Ectodermal cell (in vitro differentiated cells): ENCODE measurements around the gene PDE1A.

Experiments
- H3K27ac ChIP-seq: 2 replicates; pipeline ENCODE4 v1.7.0; 2013; ENCODE audit warnings: mild to moderate bottlenecking, low read depth, low read length; ENCODE audit not compliant: insufficient read depth, poor library complexity, severe bottlenecking
- H3K27me3 ChIP-seq: 2 replicates; pipeline ENCODE4 v1.7.0; 2013; ENCODE audit warnings: mild to moderate bottlenecking, low read length; ENCODE audit not compliant: insufficient read depth, control insufficient read depth, poor library complexity, severe bottlenecking
- H3K36me3 ChIP-seq: one replicate; pipeline ENCODE4 v1.7.0; 2013; ENCODE audit warnings: low read length; ENCODE audit not compliant: control insufficient read depth, insufficient read depth
- H3K4me1 ChIP-seq: one replicate; pipeline ENCODE4 v1.7.0; 2013; ENCODE audit warnings: low read length; ENCODE audit not compliant: control insufficient read depth, insufficient read depth
- H3K4me3 ChIP-seq: 2 replicates; pipeline ENCODE4 v1.7.0; 2013; ENCODE audit warnings: low read depth, low read length, control low read depth; ENCODE audit not compliant: insufficient read depth
- H3K9me3 ChIP-seq: 2 replicates; pipeline ENCODE4 v1.7.0; 2013; ENCODE audit warnings: mild to moderate bottlenecking, low read length, moderate library complexity; ENCODE audit not compliant: control insufficient read depth
- WGBS, 2 experiments: methylation state at CpG; one replicate each; pipeline ENCODE4 v1.1.7; 2013; ENCODE audit warnings: missing lambda C conversion rate in 2 of 2; 5-methylcytosine and 5-hydroxymethylcytosine counted together

PDE1A gene

DNA sequence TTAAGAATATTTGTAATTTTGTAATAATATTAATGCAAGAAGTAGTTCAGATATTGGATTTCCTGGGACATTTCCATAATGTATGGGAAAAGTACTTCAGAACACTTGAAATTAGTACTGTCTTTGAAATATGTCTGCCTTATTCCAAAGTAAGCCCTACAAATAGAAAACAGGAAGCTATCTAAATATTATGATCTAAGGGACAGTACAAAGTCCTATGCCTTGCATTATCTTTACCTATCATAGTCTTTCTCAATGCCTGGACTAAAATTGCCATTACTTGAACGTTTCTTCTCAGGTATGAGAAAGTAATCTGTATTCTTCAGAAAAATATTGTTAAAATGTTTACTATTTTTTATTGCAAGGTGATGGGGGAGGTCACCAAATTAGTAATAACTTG, 328.2 kb downstream of the PDE1A start:
- H3K27me3 ChIP-seq, result no peaks in the 10 kb centered on the region
- H3K4me3 ChIP-seq, result no peak overlapping the region
- H3K9me3 ChIP-seq, result no peaks in the 10 kb centered on the region
- 92% methylated on average over 1 of the region's 1 CpG; no CpG with 5 or more reads in 1 of the 2 experiments for WGBS, 2 experiments
- H3K4me1 ChIP-seq, result peaks cover 2% of the 10 kb centered on the region
- no peak overlapping the region for H3K27ac ChIP-seq
- H3K36me3 ChIP-seq, result no peaks in the 10 kb centered on the region

DNA sequence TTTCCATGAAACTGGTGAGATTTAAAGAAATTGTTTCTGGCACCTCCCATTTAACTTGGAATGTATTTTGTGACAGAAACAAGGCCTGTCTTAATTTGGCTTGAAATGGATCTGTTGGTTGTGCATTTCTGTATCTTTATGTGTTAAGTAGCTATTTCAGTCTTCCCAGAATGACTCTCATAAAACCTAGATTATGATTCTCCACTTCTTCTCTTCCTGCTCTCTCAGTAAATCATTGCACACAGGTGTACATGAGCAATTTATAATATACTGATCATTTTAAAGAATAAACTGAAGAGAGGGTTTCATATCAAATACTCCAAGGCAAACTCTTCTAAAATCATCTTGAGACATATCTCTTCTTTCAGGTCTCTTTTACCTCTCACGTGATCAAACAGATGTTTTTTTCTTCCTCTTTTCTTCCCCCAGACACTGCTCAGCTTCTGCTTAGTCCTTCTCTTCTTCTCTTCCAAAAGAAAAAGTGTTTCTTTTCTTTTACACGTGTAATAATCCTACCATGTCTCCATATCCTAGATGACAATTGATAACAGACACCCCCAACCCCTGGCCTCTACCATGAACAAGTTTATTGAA, 329.2 kb downstream of the PDE1A start:
- Histone ChIP-seq H3K36me3 (no peaks in the 10 kb centered on the region), H3K27ac (no peak overlapping the region), H3K27me3 (no peaks in the 10 kb centered on the region), H3K4me1 (no peaks in the 10 kb centered on the region), H3K4me3 (no peak overlapping the region), H3K9me3 (no peaks in the 10 kb centered on the region)
- 85 to 93% methylated on average over 2 of the region's 2 CpGs for WGBS, 2 experiments

DNA sequence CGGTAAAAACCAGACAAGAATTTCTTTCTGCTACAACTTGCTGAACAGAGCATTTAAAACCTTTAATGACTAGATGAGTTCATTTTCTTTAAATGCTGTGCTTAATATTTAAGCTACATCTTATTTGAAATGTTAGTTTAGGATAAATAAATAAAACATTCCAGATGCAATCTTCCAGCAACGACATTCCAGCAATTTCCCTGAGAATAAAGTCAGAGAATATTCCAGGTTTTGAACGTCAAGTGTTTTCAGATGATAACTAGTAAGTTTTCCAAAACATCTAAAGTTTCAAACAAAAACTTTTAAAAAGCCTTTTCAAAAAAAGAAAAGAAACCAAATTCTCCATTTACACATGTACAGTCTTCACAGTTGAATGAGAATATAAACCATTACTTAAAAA, 336.4 kb downstream of the PDE1A start:
- no peaks in the 10 kb centered on the region for H3K27me3 ChIP-seq
- no peaks in the 10 kb centered on the region for H3K4me1 ChIP-seq
- H3K27ac ChIP-seq, result no peak overlapping the region
- no peaks in the 10 kb centered on the region for H3K36me3 ChIP-seq
- H3K9me3 ChIP-seq, result no peaks in the 10 kb centered on the region
- no peak overlapping the region for H3K4me3 ChIP-seq
- 82 to 100% methylated on average over 2 of the region's 3 CpGs for WGBS, 2 experiments
